ENCODE measurements around the gene INTU. TPM values are rescaled to one million over a fixed set of nuclear protein-coding genes. Genes with fewer than 3 reads are reported as not detected.

Gene INTU
- total and polyA plus RNA-seq, 9 of the 15 experiments (the other 6 are each of a cell fraction or from before 2014, with no cell fraction given): 1.5 to 8.9 (median 3.9) TPM

GRCh38 chr4:127656047-127656680 lies 23.4 kb downstream of the INTU start (continued):
- TF ChIP-seq NFIX (CRISPR knock-in tag; IDR thresholded peaks at IDR 0.05; ENCODE audit: low read depth): no peak
- TF ChIP-seq NONO (IDR thresholded peaks at IDR 0.05; ENCODE audit: low read depth in 2 of 2, low read length in 1 of 2): no peak
- TF ChIP-seq EP400 (IDR thresholded peaks at IDR 0.05): 0 out of 2 replicates have a peak, but pooled peaks have one; percentile 17
- TF ChIP-seq L3MBTL2 (IDR thresholded peaks at IDR 0.05): no peak
- TF ChIP-seq, protein P1, sequence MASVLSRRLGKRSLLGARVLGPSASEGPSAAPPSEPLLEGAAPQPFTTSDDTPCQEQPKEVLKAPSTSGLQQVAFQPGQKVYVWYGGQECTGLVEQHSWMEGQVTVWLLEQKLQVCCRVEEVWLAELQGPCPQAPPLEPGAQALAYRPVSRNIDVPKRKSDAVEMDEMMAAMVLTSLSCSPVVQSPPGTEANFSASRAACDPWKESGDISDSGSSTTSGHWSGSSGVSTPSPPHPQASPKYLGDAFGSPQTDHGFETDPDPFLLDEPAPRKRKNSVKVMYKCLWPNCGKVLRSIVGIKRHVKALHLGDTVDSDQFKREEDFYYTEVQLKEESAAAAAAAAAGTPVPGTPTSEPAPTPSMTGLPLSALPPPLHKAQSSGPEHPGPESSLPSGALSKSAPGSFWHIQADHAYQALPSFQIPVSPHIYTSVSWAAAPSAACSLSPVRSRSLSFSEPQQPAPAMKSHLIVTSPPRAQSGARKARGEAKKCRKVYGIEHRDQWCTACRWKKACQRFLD (CRISPR knock-in tag; IDR thresholded peaks at IDR 0.05): no peak
- TF ChIP-seq KAT7 (CRISPR knock-in tag; IDR thresholded peaks at IDR 0.05; ENCODE audit: borderline replicate concordance): no peak
- no peak for TF ChIP-seq ZNF24 (IDR thresholded peaks at IDR 0.05)
- no peak for TF ChIP-seq RNF219 (CRISPR knock-in tag; IDR thresholded peaks at IDR 0.05)
- TF ChIP-seq MAZ (CRISPR knock-in tag; conservative IDR thresholded peaks at IDR 0.05 in 1 of 2, IDR thresholded peaks at IDR 0.05 in 1 of 2): no peak
- TF ChIP-seq ERF (CRISPR knock-in tag; IDR thresholded peaks at IDR 0.05): no peak
- no peak for TF ChIP-seq ZNF134 (CRISPR knock-in tag; conservative IDR thresholded peaks at IDR 0.05)
- TF ChIP-seq, protein P2, sequence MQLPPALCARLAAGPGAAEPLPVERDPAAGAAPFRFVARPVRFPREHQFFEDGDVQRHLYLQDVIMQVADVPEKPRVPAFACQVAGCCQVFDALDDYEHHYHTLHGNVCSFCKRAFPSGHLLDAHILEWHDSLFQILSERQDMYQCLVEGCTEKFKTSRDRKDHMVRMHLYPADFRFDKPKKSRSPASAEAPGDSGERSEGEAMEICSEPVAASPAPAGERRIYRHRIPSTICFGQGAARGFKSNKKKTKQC (CRISPR knock-in tag; IDR thresholded peaks at IDR 0.05): no peak
- TF ChIP-seq ZNF239 (CRISPR knock-in tag; IDR thresholded peaks at IDR 0.05): no peak
- TF ChIP-seq GTF2F1 (IDR thresholded peaks at IDR 0.05; ENCODE audit: low read depth, low read length): no peak
- TF ChIP-seq PCBP1 (IDR thresholded peaks at IDR 0.05; ENCODE audit: low read depth, low read length, poor library complexity, severe bottlenecking): no peak
- TF ChIP-seq TGIF2 (CRISPR knock-in tag; IDR thresholded peaks at IDR 0.05): no peak
- no peak for TF ChIP-seq NR0B1 (IDR thresholded peaks at IDR 0.05; ENCODE audit: partially characterized antibody)
- no peak for TF ChIP-seq LCOR (CRISPR knock-in tag; IDR thresholded peaks at IDR 0.05)
- no peak for TF ChIP-seq SOX6 (IDR thresholded peaks at IDR 0.05)
- no peak for TF ChIP-seq OTX1 (CRISPR knock-in tag; IDR thresholded peaks at IDR 0.05)
- TF ChIP-seq POLR2A (conservative IDR thresholded peaks at IDR 0.05): 0 out of 2 replicates have a peak, but pooled peaks have one; percentile 43
- no peak for TF ChIP-seq YBX1 (IDR thresholded peaks at IDR 0.05)
- no peak for TF ChIP-seq TAF7 (tag; IDR thresholded peaks at IDR 0.05)
- TF ChIP-seq ATF1 (CRISPR knock-in tag; IDR thresholded peaks at IDR 0.05): no peak
- TF ChIP-seq ATF1 (tag; IDR thresholded peaks at IDR 0.05): 0 out of 2 replicates have a peak, but pooled peaks have one; percentile 17
- TF ChIP-seq TAF9B (IDR thresholded peaks at IDR 0.05; ENCODE audit: partially characterized antibody): peak; percentile 41
- TF ChIP-seq ETV5 (CRISPR knock-in tag; IDR thresholded peaks at IDR 0.05; ENCODE audit: low read depth): no peak
